Breast epithelium (tissue), 3 donors: ENCODE measurements around the gene POLR3K.

Experiments used
- POLR2A ChIP-seq: fragments of 450-650 bp; IDR thresholded peaks from one replicate; pipeline ENCODE4 v1.6.1; 2016; ENCODE audit warnings: antibody characterized with exemption, mild to moderate bottlenecking, moderate library complexity
- POLR2AphosphoS5 ChIP-seq, 3 donors: sonication (generic); formaldehyde crosslinking; IDR thresholded peaks; one replicate each; pipeline ENCODE4 v1.6.1; 2017; ENCODE audit warnings: antibody characterized with exemption in 3 of 3
- TF ChIP-seq, protein P1 (sequence below), 3 donors: fragments of 450-650 bp; IDR thresholded peaks; one replicate each; pipeline ENCODE4 v1.5.1; 2016 to 2017; ENCODE audit warnings: antibody characterized with exemption in 3 of 3, mild to moderate bottlenecking in 3 of 3, moderate library complexity in 3 of 3

DNA sequence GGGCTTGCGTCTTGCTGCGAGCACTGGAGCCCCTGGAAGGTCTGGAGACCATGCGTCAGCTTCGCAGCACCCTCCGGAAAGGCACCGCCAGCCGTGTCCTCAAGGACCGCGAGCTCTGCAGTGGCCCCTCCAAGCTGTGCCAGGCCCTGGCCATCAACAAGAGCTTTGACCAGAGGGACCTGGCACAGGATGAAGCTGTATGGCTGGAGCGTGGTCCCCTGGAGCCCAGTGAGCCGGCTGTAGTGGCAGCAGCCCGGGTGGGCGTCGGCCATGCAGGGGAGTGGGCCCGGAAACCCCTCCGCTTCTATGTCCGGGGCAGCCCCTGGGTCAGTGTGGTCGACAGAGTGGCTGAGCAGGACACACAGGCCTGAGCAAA lies 32.0 kb upstream of the POLR3K start:
- TF ChIP-seq POLR2A (no peak), POLR2AphosphoS5 (IDR thresholded peaks at IDR 0.05) (no peak)
- TF ChIP-seq, protein P1, sequence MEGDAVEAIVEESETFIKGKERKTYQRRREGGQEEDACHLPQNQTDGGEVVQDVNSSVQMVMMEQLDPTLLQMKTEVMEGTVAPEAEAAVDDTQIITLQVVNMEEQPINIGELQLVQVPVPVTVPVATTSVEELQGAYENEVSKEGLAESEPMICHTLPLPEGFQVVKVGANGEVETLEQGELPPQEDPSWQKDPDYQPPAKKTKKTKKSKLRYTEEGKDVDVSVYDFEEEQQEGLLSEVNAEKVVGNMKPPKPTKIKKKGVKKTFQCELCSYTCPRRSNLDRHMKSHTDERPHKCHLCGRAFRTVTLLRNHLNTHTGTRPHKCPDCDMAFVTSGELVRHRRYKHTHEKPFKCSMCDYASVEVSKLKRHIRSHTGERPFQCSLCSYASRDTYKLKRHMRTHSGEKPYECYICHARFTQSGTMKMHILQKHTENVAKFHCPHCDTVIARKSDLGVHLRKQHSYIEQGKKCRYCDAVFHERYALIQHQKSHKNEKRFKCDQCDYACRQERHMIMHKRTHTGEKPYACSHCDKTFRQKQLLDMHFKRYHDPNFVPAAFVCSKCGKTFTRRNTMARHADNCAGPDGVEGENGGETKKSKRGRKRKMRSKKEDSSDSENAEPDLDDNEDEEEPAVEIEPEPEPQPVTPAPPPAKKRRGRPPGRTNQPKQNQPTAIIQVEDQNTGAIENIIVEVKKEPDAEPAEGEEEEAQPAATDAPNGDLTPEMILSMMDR (IDR thresholded peaks at IDR 0.05), result no peak
